ENCODE measurements around the gene CDX4. TPM values are rescaled to one million over a fixed set of nuclear protein-coding genes. Genes with fewer than 3 reads are reported as not detected.

CDX4 gene, protein sequence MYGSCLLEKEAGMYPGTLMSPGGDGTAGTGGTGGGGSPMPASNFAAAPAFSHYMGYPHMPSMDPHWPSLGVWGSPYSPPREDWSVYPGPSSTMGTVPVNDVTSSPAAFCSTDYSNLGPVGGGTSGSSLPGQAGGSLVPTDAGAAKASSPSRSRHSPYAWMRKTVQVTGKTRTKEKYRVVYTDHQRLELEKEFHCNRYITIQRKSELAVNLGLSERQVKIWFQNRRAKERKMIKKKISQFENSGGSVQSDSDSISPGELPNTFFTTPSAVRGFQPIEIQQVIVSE
- 0.52 TPM for polyA plus RNA-seq (2013, experiment 1 of 2)
- polyA plus RNA-seq (2013, experiment 2 of 2), result 0.66 TPM

DNA sequence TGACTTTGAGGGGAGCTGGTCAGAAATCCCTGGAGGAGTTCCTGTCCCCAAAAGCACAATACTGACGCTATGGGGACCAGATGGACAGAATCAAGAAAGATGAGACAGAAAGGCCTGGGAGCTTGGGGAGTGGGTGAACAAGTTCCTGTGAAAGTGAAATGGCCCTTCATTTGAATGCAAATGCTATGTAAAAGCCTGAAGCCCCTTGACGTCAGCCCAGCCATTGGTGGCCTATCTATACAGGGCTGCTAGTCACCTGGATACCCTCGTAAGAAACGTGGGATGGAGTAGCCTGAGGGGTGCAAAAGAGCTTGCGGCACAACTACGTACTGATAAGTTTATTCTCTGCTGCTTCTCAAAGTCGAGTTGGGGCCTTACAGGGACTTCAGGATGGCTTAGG lies at the start of gene CDX4:
TSS of gene CDX4 (plus strand) at position 223 of the 400 bp plus-strand sequence. CDS start 201 bp downstream, outside the sequence.
- Histone ChIP-seq H3K36me3 (ENCODE audit: control insufficient read depth, insufficient read depth, low read length) (no peaks in the 10 kb centered on the region), H3K9me3 (ENCODE audit: control insufficient read depth, low read length) (no peaks in the 10 kb centered on the region)

DNA sequence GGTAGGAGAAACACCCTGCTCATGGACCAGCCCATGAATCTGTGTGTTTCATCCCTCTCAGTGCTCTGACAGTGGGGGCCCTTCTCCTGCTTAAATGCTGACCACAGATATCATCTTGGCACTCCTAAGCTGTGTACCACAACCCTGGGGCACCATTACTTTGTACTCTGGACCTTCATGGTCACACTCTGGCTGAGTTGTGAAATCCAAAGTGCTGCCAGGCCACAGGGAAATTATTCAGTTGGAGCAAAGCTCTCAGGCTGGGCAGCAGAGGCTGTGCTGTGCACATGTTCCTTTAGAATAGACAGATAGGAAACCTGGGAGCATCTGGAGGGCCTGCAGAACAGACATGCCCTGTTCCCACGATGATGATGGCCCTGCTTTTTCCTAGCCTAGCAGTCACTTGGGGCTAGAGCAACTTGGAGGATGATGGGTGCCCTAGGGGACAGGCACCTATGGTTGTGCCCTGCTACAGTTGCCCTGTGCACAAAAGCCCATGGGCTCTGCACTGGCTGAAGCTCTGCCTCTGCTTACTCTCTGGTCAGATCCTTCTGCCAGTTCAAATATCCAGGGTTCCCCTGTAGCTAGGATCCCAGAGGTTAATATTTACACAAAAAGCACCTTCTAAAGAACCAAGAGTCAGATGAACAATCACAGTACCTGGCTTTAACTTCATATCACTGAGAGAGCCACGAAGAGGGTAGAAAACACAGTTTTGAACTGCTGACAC lies 48.5 kb upstream of the CDX4 start:
- 100% methylated on average over 1 of the region's 2 CpGs; no CpG with 5 or more reads in 1 of the 2 experiments for WGBS, 2 experiments (ENCODE audit: insufficient coverage in 2 of 2)
- Histone ChIP-seq H3K4me3 (ENCODE audit: extremely low read depth, insufficient read depth, low read length, poor library complexity, severe bottlenecking) (no peak overlapping the region), H3K27ac (ENCODE audit: low read depth, low read length, severe bottlenecking) (no peak overlapping the region), H3K9me3 (ENCODE audit: control insufficient read depth, low read length) (no peaks in the 10 kb centered on the region), H3K4me1 (ENCODE audit: control insufficient read depth, insufficient read depth, low read length, poor library complexity, severe bottlenecking) (no peaks in the 10 kb centered on the region), H3K36me3 (ENCODE audit: control insufficient read depth, insufficient read depth, low read length) (no peaks in the 10 kb centered on the region)

More for the DNA sequence above, at the start of gene CDX4:
- H3K27ac ChIP-seq (ENCODE audit: low read depth, low read length, severe bottlenecking), result no peak within 1 kb of the TSS
- 21 to 44% methylated on average over 2 to 3 of the region's 7 CpGs for WGBS, 2 experiments (ENCODE audit: insufficient coverage in 2 of 2)
- H3K4me1 ChIP-seq (ENCODE audit: control insufficient read depth, insufficient read depth, low read length, poor library complexity, severe bottlenecking), result no peaks in the 10 kb centered on the region
- no peak within 1 kb of the TSS for H3K4me3 ChIP-seq (ENCODE audit: extremely low read depth, insufficient read depth, low read length, poor library complexity, severe bottlenecking)

- Histone ChIP-seq H3K4me1 (ENCODE audit: control insufficient read depth, insufficient read depth, low read length, poor library complexity, severe bottlenecking) (no peaks in the 10 kb centered on the region), H3K36me3 (ENCODE audit: control insufficient read depth, insufficient read depth, low read length) (no peaks in the 10 kb centered on the region), H3K4me3 (ENCODE audit: extremely low read depth, insufficient read depth, low read length, poor library complexity, severe bottlenecking) (no peak overlapping the region), H3K9me3 (ENCODE audit: control insufficient read depth, low read length) (no peaks in the 10 kb centered on the region), H3K27ac (ENCODE audit: low read depth, low read length, severe bottlenecking) (no peak overlapping the region)
- WGBS, 2 experiments (ENCODE audit: insufficient coverage in 2 of 2), result no CpG with 5 or more reads among the region's 4 CpGs
Measured at GRCh38 chrX:73400136-73400748, 46.6 kb upstream of the CDX4 start.

- Histone ChIP-seq H3K36me3 (ENCODE audit: control insufficient read depth, insufficient read depth, low read length) (no peaks in the 10 kb centered on the region), H3K9me3 (ENCODE audit: control insufficient read depth, low read length) (no peaks in the 10 kb centered on the region), H3K4me1 (ENCODE audit: control insufficient read depth, insufficient read depth, low read length, poor library complexity, severe bottlenecking) (no peaks in the 10 kb centered on the region), H3K27ac (ENCODE audit: low read depth, low read length, severe bottlenecking) (peak overlapping the region; percentile 45), H3K4me3 (ENCODE audit: extremely low read depth, insufficient read depth, low read length, poor library complexity, severe bottlenecking) (no peak overlapping the region)
- WGBS, 2 experiments (ENCODE audit: insufficient coverage in 2 of 2), result 6% methylated on average over 2 of the region's 9 CpGs; no CpG with 5 or more reads in 1 of the 2 experiments
Measured at GRCh38 chrX:73401591-73402266, 45.1 kb upstream of the CDX4 start.

DNA sequence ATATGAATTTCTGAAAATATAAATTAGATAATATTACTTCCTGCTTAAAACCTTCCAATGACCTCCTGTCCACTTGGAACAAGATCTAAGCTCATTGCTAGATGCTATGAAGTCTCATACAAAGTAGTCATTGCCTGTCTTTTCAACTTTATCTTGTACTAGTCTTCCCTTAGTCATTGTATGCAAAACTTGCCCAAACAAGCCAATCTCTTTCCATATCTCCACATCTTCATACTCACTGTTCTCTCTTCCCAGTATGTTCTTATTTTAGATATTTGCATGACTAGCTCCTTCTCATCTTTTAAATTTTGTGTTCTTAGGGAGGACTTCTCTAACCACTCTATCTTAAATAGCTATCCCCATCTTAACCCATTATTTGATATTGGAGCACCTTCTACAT lies 33.9 kb upstream of the CDX4 start:
- no peak overlapping the region for H3K27ac ChIP-seq (ENCODE audit: low read depth, low read length, severe bottlenecking)
- H3K36me3 ChIP-seq (ENCODE audit: control insufficient read depth, insufficient read depth, low read length), result no peaks in the 10 kb centered on the region
- H3K9me3 ChIP-seq (ENCODE audit: control insufficient read depth, low read length), result no peaks in the 10 kb centered on the region
- H3K4me1 ChIP-seq (ENCODE audit: control insufficient read depth, insufficient read depth, low read length, poor library complexity, severe bottlenecking), result no peaks in the 10 kb centered on the region
- H3K4me3 ChIP-seq (ENCODE audit: extremely low read depth, insufficient read depth, low read length, poor library complexity, severe bottlenecking), result no peak overlapping the region

- H3K36me3 ChIP-seq (ENCODE audit: control insufficient read depth, insufficient read depth, low read length), result no peaks in the 10 kb centered on the region
- H3K4me1 ChIP-seq (ENCODE audit: control insufficient read depth, insufficient read depth, low read length, poor library complexity, severe bottlenecking), result no peaks in the 10 kb centered on the region
- no peaks in the 10 kb centered on the region for H3K9me3 ChIP-seq (ENCODE audit: control insufficient read depth, low read length)
- 40 to 52% methylated on average over 9 to 22 of the region's 34 CpGs for WGBS, 2 experiments (ENCODE audit: insufficient coverage in 2 of 2)
- H3K27ac ChIP-seq (ENCODE audit: low read depth, low read length, severe bottlenecking), result no peak overlapping the region
- no peak overlapping the region for H3K4me3 ChIP-seq (ENCODE audit: extremely low read depth, insufficient read depth, low read length, poor library complexity, severe bottlenecking)
Measured at GRCh38 chrX:73447311-73447794, 500 bp downstream of the CDX4 start.

DNA sequence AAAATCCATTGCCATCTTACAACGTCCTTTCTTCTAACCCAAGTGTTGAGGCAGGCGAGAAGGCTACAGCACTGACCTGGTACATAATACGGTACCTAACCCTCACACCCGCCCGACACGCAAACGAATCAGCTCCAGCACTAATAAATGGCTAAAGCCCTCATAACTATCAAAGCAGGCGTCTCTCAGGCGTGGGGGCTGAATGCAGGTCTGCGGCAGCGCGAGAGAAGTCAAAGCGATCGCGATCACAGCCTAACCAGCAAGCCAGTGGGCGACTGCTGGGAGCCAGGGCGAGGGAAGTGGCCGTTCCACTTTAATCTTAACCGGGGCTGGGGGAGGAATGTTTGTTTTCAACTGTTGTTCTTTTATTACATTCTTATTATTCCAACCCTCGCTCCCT lies 1.5 kb downstream of the CDX4 start:
- Histone ChIP-seq H3K36me3 (ENCODE audit: control insufficient read depth, insufficient read depth, low read length) (no peaks in the 10 kb centered on the region), H3K9me3 (ENCODE audit: control insufficient read depth, low read length) (no peaks in the 10 kb centered on the region), H3K4me1 (ENCODE audit: control insufficient read depth, insufficient read depth, low read length, poor library complexity, severe bottlenecking) (no peaks in the 10 kb centered on the region), H3K27ac (ENCODE audit: low read depth, low read length, severe bottlenecking) (no peak overlapping the region), H3K4me3 (ENCODE audit: extremely low read depth, insufficient read depth, low read length, poor library complexity, severe bottlenecking) (no peak overlapping the region)
- WGBS, 2 experiments (ENCODE audit: insufficient coverage in 2 of 2), result 44 to 61% methylated on average over 7 of the region's 20 CpGs

DNA sequence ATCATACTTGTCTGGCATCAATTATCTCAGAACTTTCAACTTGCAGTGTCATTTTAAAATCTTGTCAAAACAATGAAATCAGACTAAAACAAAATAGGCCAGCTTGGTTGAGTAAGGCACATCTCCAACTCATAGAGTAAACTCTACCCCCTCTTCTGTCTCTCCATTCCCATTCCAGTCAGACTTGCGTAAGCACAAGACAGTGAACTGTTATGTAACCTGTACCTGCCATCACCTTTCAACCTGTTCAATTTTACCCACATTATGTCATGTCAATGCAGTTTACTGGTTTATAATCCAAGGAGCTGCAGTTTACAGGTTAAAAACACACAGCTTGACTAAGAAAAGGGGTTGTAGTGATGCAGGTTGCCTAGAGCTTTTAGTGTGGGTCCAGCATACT lies 8.3 kb downstream of the CDX4 start:
- no CpG with 5 or more reads among the region's 1 CpG for WGBS, 2 experiments (ENCODE audit: insufficient coverage in 2 of 2)
- Histone ChIP-seq H3K27ac (ENCODE audit: low read depth, low read length, severe bottlenecking) (no peak overlapping the region), H3K36me3 (ENCODE audit: control insufficient read depth, insufficient read depth, low read length) (no peaks in the 10 kb centered on the region), H3K4me3 (ENCODE audit: extremely low read depth, insufficient read depth, low read length, poor library complexity, severe bottlenecking) (no peak overlapping the region), H3K4me1 (ENCODE audit: control insufficient read depth, insufficient read depth, low read length, poor library complexity, severe bottlenecking) (no peaks in the 10 kb centered on the region), H3K9me3 (ENCODE audit: control insufficient read depth, low read length) (no peaks in the 10 kb centered on the region)

DNA sequence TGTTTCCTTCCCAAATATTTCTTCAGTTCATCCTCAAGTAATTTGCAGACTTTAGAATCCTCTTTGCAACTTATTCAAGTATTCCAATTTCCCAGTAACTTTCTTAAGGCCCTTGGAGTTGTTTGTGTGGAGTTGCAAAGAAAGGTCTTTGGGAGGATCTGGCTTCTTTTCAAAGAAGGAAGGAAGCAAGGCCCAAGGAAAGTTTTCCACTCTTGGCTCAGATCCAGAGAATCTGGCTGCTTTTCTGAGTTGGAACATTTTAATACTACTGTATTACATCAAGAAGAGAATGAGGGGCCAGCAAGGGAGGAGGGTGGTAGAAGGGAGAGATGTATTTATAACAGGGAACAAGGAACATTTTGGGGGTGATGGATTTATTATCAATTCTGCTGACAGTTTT lies 10.5 kb downstream of the CDX4 start:
- no peaks in the 10 kb centered on the region for H3K4me1 ChIP-seq (ENCODE audit: control insufficient read depth, insufficient read depth, low read length, poor library complexity, severe bottlenecking)
- no peaks in the 10 kb centered on the region for H3K9me3 ChIP-seq (ENCODE audit: control insufficient read depth, low read length)
- no peaks in the 10 kb centered on the region for H3K36me3 ChIP-seq (ENCODE audit: control insufficient read depth, insufficient read depth, low read length)
- no peak overlapping the region for H3K27ac ChIP-seq (ENCODE audit: low read depth, low read length, severe bottlenecking)
- no peak overlapping the region for H3K4me3 ChIP-seq (ENCODE audit: extremely low read depth, insufficient read depth, low read length, poor library complexity, severe bottlenecking)

DNA sequence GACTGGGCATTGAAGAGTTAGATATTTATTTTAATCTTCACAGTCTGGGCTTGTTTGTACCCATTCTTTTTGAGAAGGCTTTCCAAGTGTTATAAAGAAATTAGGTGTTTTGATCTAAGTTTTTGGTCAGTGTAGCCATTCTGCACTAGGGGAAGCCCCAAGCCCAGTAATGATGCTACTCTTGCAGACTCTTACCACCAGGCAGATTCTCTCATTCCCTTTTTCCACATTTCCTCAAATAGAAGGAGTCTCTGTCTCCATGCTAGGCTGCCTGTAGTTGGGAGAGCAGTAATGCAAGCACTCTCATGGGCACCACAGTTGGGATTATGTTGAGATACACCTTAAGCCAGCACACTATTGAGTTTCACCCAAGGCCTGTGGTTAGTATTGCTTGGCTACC lies 21.5 kb downstream of the CDX4 start:
- H3K27ac ChIP-seq (ENCODE audit: low read depth, low read length, severe bottlenecking), result no peak overlapping the region
- no peaks in the 10 kb centered on the region for H3K36me3 ChIP-seq (ENCODE audit: control insufficient read depth, insufficient read depth, low read length)
- no peak overlapping the region for H3K4me3 ChIP-seq (ENCODE audit: extremely low read depth, insufficient read depth, low read length, poor library complexity, severe bottlenecking)
- H3K9me3 ChIP-seq (ENCODE audit: control insufficient read depth, low read length), result no peaks in the 10 kb centered on the region
- no peaks in the 10 kb centered on the region for H3K4me1 ChIP-seq (ENCODE audit: control insufficient read depth, insufficient read depth, low read length, poor library complexity, severe bottlenecking)

All from mesodermal cell (in vitro differentiated cells).